ENCODE data around the gene ADAMTS19. TPM values are rescaled to one million over a fixed set of nuclear protein-coding genes. Genes with fewer than 3 reads are reported as not detected.

Gene ADAMTS19
- total and polyA plus RNA-seq, 2 of the 8 experiments (the other 6 are each of a cell fraction or from before 2014, with no cell fraction given), result 17.3 to 28.8 TPM

DNA sequence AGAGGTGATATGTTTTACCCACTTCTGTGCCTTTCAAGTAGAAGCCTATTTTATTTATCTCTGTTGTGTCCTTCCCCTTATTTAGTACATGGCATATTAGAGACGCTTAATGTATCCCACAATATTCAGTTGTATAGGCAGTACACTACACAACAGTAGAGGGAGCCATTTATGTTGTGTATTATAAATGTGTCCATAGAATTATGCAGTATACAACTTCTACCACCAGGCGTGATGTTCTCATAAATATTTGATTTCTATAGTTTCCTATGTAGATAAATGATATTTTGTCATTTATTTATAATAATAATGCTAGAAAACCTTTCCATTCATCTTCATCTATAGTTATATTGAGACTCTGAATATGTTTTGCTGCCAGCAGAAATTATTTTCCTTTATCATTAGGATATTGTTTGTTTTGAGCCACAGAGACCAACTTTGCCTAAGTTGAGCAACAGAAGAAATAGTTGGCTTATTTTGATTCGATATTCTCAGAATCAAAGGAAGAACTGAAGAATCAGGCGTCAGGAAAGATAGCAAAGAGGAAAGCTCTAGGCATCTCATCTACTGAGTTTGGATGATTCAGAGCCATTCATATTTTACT lies 81.7 kb downstream of the ADAMTS19 start:
- FAIRE-seq, result no peak
- H4K20me1 ChIP-seq (replicated peaks in 1 of 2; ENCODE audit: control insufficient read depth in 1 of 2, insufficient read depth in 2 of 2, low read length in 2 of 2), result no peaks in the 10 kb centered on the region

More for the DNA sequence above, 81.7 kb downstream of the ADAMTS19 start:
- H3K4me3 ChIP-seq (ENCODE audit: extremely low read depth in 1 of 4, insufficient read depth in 2 of 4, low read depth in 3 of 4, low read length in 4 of 4), result no peak overlapping the region
- ChIA-PET CTCF (ENCODE audit: partially characterized antibody) (interaction anchor here (0.9 to 1.0 kb wide), 2 partner anchors 9 to 22 kb away, joined by 3 read pairs; no protein-coding TSS in a partner anchor), POLR2A (ENCODE audit: partially characterized antibody) (no interaction called here)
- no peaks in the 10 kb centered on the region for H3K23me2 ChIP-seq (ENCODE audit: low read depth, low read length)
- H2BK120ac ChIP-seq (replicated peaks; ENCODE audit: low read depth, low read length), result no peak overlapping the region
- TF ChIP-seq EZH2 (IDR thresholded peaks at IDR 0.05; ENCODE audit: low read depth, low read length, severe bottlenecking) (no peak), KDM5A (IDR thresholded peaks at IDR 0.05; ENCODE audit: low read length) (no peak), RBBP5 (IDR thresholded peaks at IDR 0.05; ENCODE audit: borderline replicate concordance, low read depth, low read length) (no peak), SAP30 (IDR thresholded peaks at IDR 0.05; ENCODE audit: insufficient read depth, insufficient replicate concordance, low read length) (no peak), ASH2L (IDR thresholded peaks at IDR 0.05; ENCODE audit: low read length) (no peak), SRF (IDR thresholded peaks at IDR 0.05; ENCODE audit: low read depth, low read length) (no peak), JUN (IDR thresholded peaks at IDR 0.05; ENCODE audit: low read depth, low read length) (no peak), TCF12 (IDR thresholded peaks at IDR 0.05; ENCODE audit: low read depth, low read length) (no peak)
- TF ChIP-seq, protein P1, sequence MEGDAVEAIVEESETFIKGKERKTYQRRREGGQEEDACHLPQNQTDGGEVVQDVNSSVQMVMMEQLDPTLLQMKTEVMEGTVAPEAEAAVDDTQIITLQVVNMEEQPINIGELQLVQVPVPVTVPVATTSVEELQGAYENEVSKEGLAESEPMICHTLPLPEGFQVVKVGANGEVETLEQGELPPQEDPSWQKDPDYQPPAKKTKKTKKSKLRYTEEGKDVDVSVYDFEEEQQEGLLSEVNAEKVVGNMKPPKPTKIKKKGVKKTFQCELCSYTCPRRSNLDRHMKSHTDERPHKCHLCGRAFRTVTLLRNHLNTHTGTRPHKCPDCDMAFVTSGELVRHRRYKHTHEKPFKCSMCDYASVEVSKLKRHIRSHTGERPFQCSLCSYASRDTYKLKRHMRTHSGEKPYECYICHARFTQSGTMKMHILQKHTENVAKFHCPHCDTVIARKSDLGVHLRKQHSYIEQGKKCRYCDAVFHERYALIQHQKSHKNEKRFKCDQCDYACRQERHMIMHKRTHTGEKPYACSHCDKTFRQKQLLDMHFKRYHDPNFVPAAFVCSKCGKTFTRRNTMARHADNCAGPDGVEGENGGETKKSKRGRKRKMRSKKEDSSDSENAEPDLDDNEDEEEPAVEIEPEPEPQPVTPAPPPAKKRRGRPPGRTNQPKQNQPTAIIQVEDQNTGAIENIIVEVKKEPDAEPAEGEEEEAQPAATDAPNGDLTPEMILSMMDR (IDR thresholded peaks at IDR 0.05; ENCODE audit: control extremely low read depth in 1 of 3, insufficient read depth in 1 of 3, low read depth in 1 of 3, low read length in 3 of 3), result no peak; a peak in 1 of 4 replicates
- TF ChIP-seq, protein P2, sequence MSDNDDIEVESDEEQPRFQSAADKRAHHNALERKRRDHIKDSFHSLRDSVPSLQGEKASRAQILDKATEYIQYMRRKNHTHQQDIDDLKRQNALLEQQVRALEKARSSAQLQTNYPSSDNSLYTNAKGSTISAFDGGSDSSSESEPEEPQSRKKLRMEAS (IDR thresholded peaks at IDR 0.05), result no peak
- H3K27me3 ChIP-seq (replicated peaks in 1 of 4; ENCODE audit: control insufficient read depth in 3 of 4, extremely low read depth in 1 of 4, insufficient read depth in 3 of 4, low read length in 3 of 4), result no peaks in the 10 kb centered on the region
- H3K27ac ChIP-seq (ENCODE audit: low read depth, low read length), result no peak overlapping the region
- H3K9ac ChIP-seq (replicated peaks in 1 of 4; ENCODE audit: extremely low read depth in 1 of 4, low read depth in 3 of 4, low read length in 3 of 4), result no peak overlapping the region
- peaks cover 0 to 4% (median 2%) of the 10 kb centered on the region in 4 experiments; a peak in 3 of 8 replicates for H3K36me3 ChIP-seq (ENCODE audit: control insufficient read depth in 2 of 4, insufficient read depth in 4 of 4, low read length in 3 of 4)
- H4K8ac ChIP-seq (ENCODE audit: extremely low read depth, insufficient read depth, low read length), result no peak overlapping the region
- H3K79me2 ChIP-seq (ENCODE audit: control insufficient read depth in 1 of 2, insufficient read depth in 2 of 2, low read length in 2 of 2), result no peaks in the 10 kb centered on the region
- no peak overlapping the region for H3K14ac ChIP-seq (ENCODE audit: insufficient read length)
- no peak overlapping the region for H2BK20ac ChIP-seq (ENCODE audit: low read length)
- H3K4me2 ChIP-seq (ENCODE audit: insufficient read depth in 1 of 2, low read depth in 2 of 2, low read length in 2 of 2), result no peak overlapping the region
- H3K23ac ChIP-seq (ENCODE audit: insufficient read length), result no peak overlapping the region
- H2BK12ac ChIP-seq (ENCODE audit: low read depth, low read length), result no peak overlapping the region
- no peak overlapping the region for H2BK5ac ChIP-seq (ENCODE audit: low read depth, low read length)
- WGBS, 2 experiments (ENCODE audit: extremely low coverage in 1 of 2, insufficient coverage in 1 of 2, insufficient read length in 1 of 2, insufficient replicate concordance in 2 of 2, low coverage in 1 of 2, low lambda C conversion rate in 2 of 2, missing lambda C conversion rate in 1 of 2), result 97% methylated on average over 4 of the region's 4 CpGs; no CpG with 5 or more reads in 1 of the 2 experiments
- no peak overlapping the region for H2AFZ ChIP-seq (ENCODE audit: low read length)
- no peak overlapping the region for H2AK5ac ChIP-seq (ENCODE audit: low read depth, low read length)
- H3K56ac ChIP-seq (replicated peaks; ENCODE audit: insufficient read length, low read depth, low read length), result no peak overlapping the region
- no peak overlapping the region for H4K91ac ChIP-seq (replicated peaks; ENCODE audit: insufficient read length, low read length)
- H3K4ac ChIP-seq (replicated peaks; ENCODE audit: insufficient read length, low read depth, low read length), result no peak overlapping the region
- no peak overlapping the region for H3K18ac ChIP-seq (ENCODE audit: extremely low read depth, low read length)
- H3K4me1 ChIP-seq (replicated peaks in 1 of 4; ENCODE audit: control insufficient read depth in 3 of 4, insufficient read depth in 4 of 4, low read length in 3 of 4), result no peaks in the 10 kb centered on the region; a peak in 1 of 7 replicates
- DNase-seq (ENCODE audit: low read depth in 1 of 2, low spot score in 2 of 2), result no peak
- no peaks in the 10 kb centered on the region for H3K79me1 ChIP-seq (ENCODE audit: low read depth, low read length)
- H4K5ac ChIP-seq (ENCODE audit: insufficient read length, low read depth, low read length), result no peak overlapping the region
- H2BK15ac ChIP-seq (ENCODE audit: low read length), result no peak overlapping the region
- H3K9me3 ChIP-seq (ENCODE audit: insufficient read depth in 2 of 2, low read depth in 1 of 2, low read length in 1 of 2), result 0 out of 4 replicates have a peak, but pooled peaks cover 0 to 2% of the 10 kb centered on the region in 2 experiments
